ENCODE data around the gene GALNT7.

Gene GALNT7

DNA sequence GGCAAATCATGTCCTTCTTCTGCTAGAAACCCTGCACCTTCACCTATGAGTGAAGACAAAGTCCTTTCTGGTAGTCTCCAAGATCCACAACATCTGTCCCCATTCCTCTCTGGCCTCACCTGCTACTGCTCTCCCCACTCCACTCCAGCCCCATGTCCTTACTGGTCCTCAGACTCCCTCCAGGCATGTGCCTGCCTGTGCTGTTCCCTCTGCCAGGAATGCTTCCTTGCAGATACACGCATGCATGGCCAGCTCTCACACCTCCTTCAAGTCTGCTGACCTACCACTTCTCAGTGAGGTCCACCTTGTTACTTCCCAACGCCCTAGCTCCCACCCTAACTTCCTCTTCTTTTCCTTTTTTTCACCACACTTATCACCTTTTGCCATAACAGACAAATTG lies 147.4 kb downstream of the GALNT7 start:
- no peak overlapping the region for H3K27ac ChIP-seq
- H4K20me1 ChIP-seq (ENCODE audit: insufficient read depth), result no peaks in the 10 kb centered on the region
- H2AFZ ChIP-seq (ENCODE audit: low read depth), result no peak overlapping the region
- no peaks in the 10 kb centered on the region for H3K79me2 ChIP-seq (ENCODE audit: insufficient read depth, low read depth)
- H3K4me3 ChIP-seq (IDR thresholded peaks at IDR 0.05; ENCODE audit: insufficient read depth, low read depth, low read length), result no peak overlapping the region
- TF ChIP-seq, protein P1, sequence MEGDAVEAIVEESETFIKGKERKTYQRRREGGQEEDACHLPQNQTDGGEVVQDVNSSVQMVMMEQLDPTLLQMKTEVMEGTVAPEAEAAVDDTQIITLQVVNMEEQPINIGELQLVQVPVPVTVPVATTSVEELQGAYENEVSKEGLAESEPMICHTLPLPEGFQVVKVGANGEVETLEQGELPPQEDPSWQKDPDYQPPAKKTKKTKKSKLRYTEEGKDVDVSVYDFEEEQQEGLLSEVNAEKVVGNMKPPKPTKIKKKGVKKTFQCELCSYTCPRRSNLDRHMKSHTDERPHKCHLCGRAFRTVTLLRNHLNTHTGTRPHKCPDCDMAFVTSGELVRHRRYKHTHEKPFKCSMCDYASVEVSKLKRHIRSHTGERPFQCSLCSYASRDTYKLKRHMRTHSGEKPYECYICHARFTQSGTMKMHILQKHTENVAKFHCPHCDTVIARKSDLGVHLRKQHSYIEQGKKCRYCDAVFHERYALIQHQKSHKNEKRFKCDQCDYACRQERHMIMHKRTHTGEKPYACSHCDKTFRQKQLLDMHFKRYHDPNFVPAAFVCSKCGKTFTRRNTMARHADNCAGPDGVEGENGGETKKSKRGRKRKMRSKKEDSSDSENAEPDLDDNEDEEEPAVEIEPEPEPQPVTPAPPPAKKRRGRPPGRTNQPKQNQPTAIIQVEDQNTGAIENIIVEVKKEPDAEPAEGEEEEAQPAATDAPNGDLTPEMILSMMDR (conservative IDR thresholded peaks at IDR 0.05; ENCODE audit: low read depth, low read length), result no peak
- no peak overlapping the region for H3K4me2 ChIP-seq
- H3K36me3 ChIP-seq (ENCODE audit: insufficient read depth), result no peaks in the 10 kb centered on the region
- peaks cover 13% of the 10 kb centered on the region for H3K4me1 ChIP-seq (ENCODE audit: low read depth, poor library complexity, severe bottlenecking)
- no peak overlapping the region for H3K9ac ChIP-seq
- H3K27me3 ChIP-seq (ENCODE audit: insufficient read depth, low read depth), result no peaks in the 10 kb centered on the region

DNA sequence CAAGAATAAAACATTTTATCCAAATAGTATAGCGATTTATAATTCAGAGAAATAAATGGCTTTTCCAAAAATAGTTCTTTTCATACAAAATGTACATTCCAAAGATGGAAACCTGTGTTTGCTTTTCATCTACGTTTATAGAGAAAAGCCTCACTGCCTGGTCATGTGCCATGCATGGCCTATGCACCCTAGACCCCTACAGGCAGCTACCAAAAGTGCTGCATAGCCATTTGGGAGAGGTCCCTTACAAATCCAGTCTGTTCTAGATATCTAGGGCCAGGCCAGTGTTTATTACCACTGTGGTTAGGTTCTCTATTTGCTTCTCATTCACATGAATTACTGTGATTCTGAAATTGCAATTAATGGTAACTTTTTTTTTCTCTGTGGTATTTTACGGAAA lies 148.4 kb downstream of the GALNT7 start:
- H3K4me2 ChIP-seq, result no peak overlapping the region
- H2AFZ ChIP-seq (ENCODE audit: low read depth), result no peak overlapping the region
- H3K36me3 ChIP-seq (ENCODE audit: insufficient read depth), result no peaks in the 10 kb centered on the region
- H4K20me1 ChIP-seq (ENCODE audit: insufficient read depth), result no peaks in the 10 kb centered on the region
- no peak overlapping the region for H3K4me3 ChIP-seq (IDR thresholded peaks at IDR 0.05; ENCODE audit: insufficient read depth, low read depth, low read length)
- peaks cover 13% of the 10 kb centered on the region for H3K4me1 ChIP-seq (ENCODE audit: low read depth, poor library complexity, severe bottlenecking)
- H3K9ac ChIP-seq, result no peak overlapping the region
- H3K27ac ChIP-seq, result no peak overlapping the region
- no peaks in the 10 kb centered on the region for H3K27me3 ChIP-seq (ENCODE audit: insufficient read depth, low read depth)
- TF ChIP-seq, protein P1 (conservative IDR thresholded peaks at IDR 0.05; ENCODE audit: low read depth, low read length), result peak; percentile 46
- H3K79me2 ChIP-seq (ENCODE audit: insufficient read depth, low read depth), result no peaks in the 10 kb centered on the region

DNA sequence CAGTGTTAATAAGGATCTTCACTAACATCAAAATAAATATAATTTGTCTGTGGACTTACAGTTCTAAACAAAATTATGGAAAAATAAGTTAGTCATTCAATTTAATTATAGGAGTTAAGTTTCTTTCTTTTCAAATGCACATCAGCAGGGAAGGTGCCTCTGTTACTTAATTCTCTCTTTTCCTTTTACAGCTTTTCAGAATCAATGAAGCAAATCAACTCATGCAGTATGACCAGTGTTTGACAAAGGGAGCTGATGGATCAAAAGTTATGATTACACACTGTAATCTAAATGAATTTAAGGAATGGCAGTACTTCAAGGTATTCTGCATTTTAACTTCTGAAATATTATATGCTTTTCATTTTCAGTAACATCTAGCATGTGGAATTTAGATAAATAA lies 149.6 kb downstream of the GALNT7 start:
- no peak overlapping the region for H3K4me3 ChIP-seq (IDR thresholded peaks at IDR 0.05; ENCODE audit: insufficient read depth, low read depth, low read length)
- no peaks in the 10 kb centered on the region for H3K79me2 ChIP-seq (ENCODE audit: insufficient read depth, low read depth)
- no peaks in the 10 kb centered on the region for H3K27me3 ChIP-seq (ENCODE audit: insufficient read depth, low read depth)
- 0 out of 2 replicates have a peak overlapping the region, but pooled peaks have one; percentile 18 for H3K4me2 ChIP-seq
- no peaks in the 10 kb centered on the region for H3K36me3 ChIP-seq (ENCODE audit: insufficient read depth)
- no peak overlapping the region for H3K9ac ChIP-seq
- TF ChIP-seq, protein P1 (conservative IDR thresholded peaks at IDR 0.05; ENCODE audit: low read depth, low read length), result no peak
- no peak overlapping the region for H3K27ac ChIP-seq
- no peak overlapping the region for H2AFZ ChIP-seq (ENCODE audit: low read depth)
- H4K20me1 ChIP-seq (ENCODE audit: insufficient read depth), result no peaks in the 10 kb centered on the region
- peaks cover 13% of the 10 kb centered on the region for H3K4me1 ChIP-seq (ENCODE audit: low read depth, poor library complexity, severe bottlenecking)

DNA sequence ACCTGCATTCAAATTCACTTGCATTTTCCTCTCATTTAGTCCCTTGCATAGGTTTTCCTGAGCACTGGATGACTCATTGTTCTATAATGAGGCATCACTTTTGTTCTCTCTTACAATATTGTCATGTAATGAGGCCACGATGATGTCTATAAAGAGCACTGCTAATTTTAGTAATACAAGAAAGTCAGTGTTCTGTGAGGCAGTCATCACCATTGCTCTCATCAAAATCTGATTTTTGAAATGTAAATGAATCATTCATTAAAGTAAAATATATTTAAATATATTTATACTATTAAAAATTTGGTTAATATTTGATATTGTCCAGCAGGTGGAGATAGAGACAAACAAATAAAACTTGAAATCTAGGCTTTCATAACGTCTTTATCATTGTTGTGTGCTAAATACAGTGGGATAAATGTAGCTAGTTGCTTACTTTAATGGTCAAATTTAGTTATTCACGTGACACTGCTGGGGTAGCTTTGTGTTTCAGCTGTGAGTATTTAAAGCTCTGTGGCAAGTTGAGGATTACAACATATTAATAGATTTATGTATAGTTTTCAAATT lies 150.1 kb downstream of the GALNT7 start:
- no peaks in the 10 kb centered on the region for H3K27me3 ChIP-seq (ENCODE audit: insufficient read depth, low read depth)
- no peak overlapping the region for H3K4me3 ChIP-seq (IDR thresholded peaks at IDR 0.05; ENCODE audit: insufficient read depth, low read depth, low read length)
- no peak overlapping the region for H2AFZ ChIP-seq (ENCODE audit: low read depth)
- H3K4me2 ChIP-seq, result 0 out of 2 replicates have a peak overlapping the region, but pooled peaks have one; percentile 18
- no peak overlapping the region for H3K27ac ChIP-seq
- H3K4me1 ChIP-seq (ENCODE audit: low read depth, poor library complexity, severe bottlenecking), result peaks cover 13% of the 10 kb centered on the region
- H4K20me1 ChIP-seq (ENCODE audit: insufficient read depth), result no peaks in the 10 kb centered on the region
- TF ChIP-seq, protein P1 (conservative IDR thresholded peaks at IDR 0.05; ENCODE audit: low read depth, low read length), result peak; percentile 76
- no peak overlapping the region for H3K9ac ChIP-seq
- H3K36me3 ChIP-seq (ENCODE audit: insufficient read depth), result no peaks in the 10 kb centered on the region
- no peaks in the 10 kb centered on the region for H3K79me2 ChIP-seq (ENCODE audit: insufficient read depth, low read depth)

All from KMS-11 (cell line).